HFFc6 (cell line): ENCODE measurements around the gene NKD1. TPM values are rescaled to one million over a fixed set of nuclear protein-coding genes. Genes with fewer than 3 reads are reported as not detected.

Experiments
- DNase-seq: peaks from one replicate; pipeline ENCODE4 v3.0.0-alpha.2; 2018
- H3K27ac Mint-ChIP-seq: 2 replicates; pipeline ENCODE4 v1.8.0; 2020; ENCODE audit warnings: mild to moderate bottlenecking, mixed read lengths
- H3K27me3 Mint-ChIP-seq: 2 replicates; pipeline ENCODE4 v1.8.0; 2021; ENCODE audit warnings: mild to moderate bottlenecking, moderate library complexity, mixed read lengths; ENCODE audit not compliant: insufficient read depth
- H3K36me3 Mint-ChIP-seq: 2 replicates; pipeline ENCODE4 v1.8.0; 2021; ENCODE audit warnings: low read depth, mixed read lengths
- H3K4me1 Mint-ChIP-seq: 2 replicates; pipeline ENCODE4 v1.8.0; 2020; ENCODE audit warnings: low read depth, mixed read lengths
- H3K4me3 Mint-ChIP-seq: 2 replicates; pipeline ENCODE4 v1.8.0; 2020; ENCODE audit warnings: mild to moderate bottlenecking, moderate library complexity, mixed read lengths
- H3K9me3 Mint-ChIP-seq: 2 replicates; pipeline ENCODE4 v1.8.0; 2020; ENCODE audit warnings: mild to moderate bottlenecking, mixed read lengths
- total RNA-seq, 6 experiments: library from RNA; stranded (reverse); fragmentation: NEBNext Ultra II Directional; extraction: Animal tissue kit (Norgen Biotek cat#: 25700); gene quantifications; 2 replicates in 1 of 6; 3 replicates in 5 of 6; pipeline ENCODE4 v1.2.3, GENCODE V29; 2021
- TF ChIP-seq, protein P1 (sequence below): fragments of 200-600 bp; sonication (generic); IDR thresholded peaks from 2 replicates; pipeline ENCODE4 v1.5.0; 2021; ENCODE audit warnings: antibody characterized with exemption, mild to moderate bottlenecking

NKD1 gene
- total RNA-seq, 6 experiments from 2014 or later: not detected

DNA sequence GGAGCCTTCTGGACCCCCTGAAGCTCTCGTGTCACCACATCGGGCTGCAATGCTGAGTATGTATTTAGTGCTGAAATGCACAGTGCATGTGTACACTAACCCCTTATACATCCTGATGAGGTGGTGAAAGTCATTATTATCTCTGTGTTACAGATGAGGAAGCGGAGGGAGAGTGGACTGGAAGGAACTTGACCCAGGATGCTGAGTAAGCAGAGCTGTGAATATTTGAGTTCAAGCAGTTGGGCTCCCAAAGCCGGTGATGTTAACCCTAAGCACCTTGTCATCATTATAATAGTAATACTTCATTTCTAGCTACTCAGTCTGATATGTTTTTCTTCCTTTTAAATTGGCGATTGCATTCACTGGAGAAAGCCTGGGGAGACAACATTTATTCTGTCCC is 25.9 kb upstream of the NKD1 start:
- no peaks in the 10 kb centered on the region for H3K4me1 Mint-ChIP-seq
- DNase-seq: no peak
- H3K36me3 Mint-ChIP-seq: no peaks in the 10 kb centered on the region
- no peak overlapping the region for H3K4me3 Mint-ChIP-seq
- TF ChIP-seq, protein P1, sequence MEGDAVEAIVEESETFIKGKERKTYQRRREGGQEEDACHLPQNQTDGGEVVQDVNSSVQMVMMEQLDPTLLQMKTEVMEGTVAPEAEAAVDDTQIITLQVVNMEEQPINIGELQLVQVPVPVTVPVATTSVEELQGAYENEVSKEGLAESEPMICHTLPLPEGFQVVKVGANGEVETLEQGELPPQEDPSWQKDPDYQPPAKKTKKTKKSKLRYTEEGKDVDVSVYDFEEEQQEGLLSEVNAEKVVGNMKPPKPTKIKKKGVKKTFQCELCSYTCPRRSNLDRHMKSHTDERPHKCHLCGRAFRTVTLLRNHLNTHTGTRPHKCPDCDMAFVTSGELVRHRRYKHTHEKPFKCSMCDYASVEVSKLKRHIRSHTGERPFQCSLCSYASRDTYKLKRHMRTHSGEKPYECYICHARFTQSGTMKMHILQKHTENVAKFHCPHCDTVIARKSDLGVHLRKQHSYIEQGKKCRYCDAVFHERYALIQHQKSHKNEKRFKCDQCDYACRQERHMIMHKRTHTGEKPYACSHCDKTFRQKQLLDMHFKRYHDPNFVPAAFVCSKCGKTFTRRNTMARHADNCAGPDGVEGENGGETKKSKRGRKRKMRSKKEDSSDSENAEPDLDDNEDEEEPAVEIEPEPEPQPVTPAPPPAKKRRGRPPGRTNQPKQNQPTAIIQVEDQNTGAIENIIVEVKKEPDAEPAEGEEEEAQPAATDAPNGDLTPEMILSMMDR: no peak
- H3K9me3 Mint-ChIP-seq: no peaks in the 10 kb centered on the region; the same call in 1 of the 2 replicates
- no peak overlapping the region for H3K27ac Mint-ChIP-seq
- H3K27me3 Mint-ChIP-seq: peaks cover 5% of the 10 kb centered on the region

DNA sequence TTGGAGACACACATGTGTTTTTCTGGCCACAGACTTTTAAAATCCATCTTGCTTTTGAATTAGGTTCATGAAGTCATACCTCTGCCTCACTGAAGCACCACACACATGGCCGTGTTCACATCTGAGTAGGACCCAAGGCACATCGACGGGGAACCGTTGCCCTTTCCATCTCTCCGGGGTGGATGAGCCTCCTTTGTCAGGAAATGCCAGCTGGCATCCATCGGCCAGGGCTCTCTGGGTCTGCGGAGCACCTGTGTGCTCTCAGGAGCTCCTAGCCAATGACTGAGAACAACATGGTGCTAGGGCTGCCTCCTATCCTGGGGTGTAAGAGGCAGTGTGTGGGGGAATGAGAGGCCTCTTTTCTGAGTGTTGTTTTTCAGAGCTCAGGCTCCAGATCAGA is 24.5 kb upstream of the NKD1 start:
- Mint-ChIP-seq H3K27me3 (peaks cover 7% of the 10 kb centered on the region), H3K36me3 (no peaks in the 10 kb centered on the region), H3K9me3 (no peaks in the 10 kb centered on the region), H3K4me1 (no peaks in the 10 kb centered on the region), H3K27ac (no peak overlapping the region), H3K4me3 (no peak overlapping the region)
- TF ChIP-seq, protein P1: no peak
- DNase-seq: no peak

DNA sequence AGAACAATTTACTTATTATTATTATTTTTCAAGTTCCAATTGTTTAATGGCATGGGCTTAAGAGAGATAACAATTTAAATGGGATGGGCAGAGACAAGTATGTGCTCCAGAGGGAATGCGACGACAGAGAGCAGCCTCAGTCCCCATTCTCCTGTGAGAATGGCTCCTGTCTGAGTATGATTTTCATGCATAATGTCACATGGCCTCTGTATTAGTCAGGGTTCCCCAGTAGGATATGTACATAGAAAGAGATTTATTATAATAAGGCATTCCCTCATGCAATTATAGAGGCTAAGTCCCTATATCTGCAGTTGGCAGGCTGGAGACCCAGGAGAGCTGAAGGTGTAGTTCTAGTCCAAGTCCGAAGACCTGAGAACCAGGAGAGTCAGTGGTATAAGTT is 22.9 kb upstream of the NKD1 start:
- TF ChIP-seq, protein P1: no peak
- H3K9me3 Mint-ChIP-seq: peaks cover 5% of the 10 kb centered on the region; the same call in 1 of the 2 replicates
- no peak for DNase-seq
- no peaks in the 10 kb centered on the region for H3K36me3 Mint-ChIP-seq
- H3K27ac Mint-ChIP-seq: no peak overlapping the region
- no peaks in the 10 kb centered on the region for H3K4me1 Mint-ChIP-seq
- H3K27me3 Mint-ChIP-seq: peaks cover 10% of the 10 kb centered on the region
- no peak overlapping the region for H3K4me3 Mint-ChIP-seq

DNA sequence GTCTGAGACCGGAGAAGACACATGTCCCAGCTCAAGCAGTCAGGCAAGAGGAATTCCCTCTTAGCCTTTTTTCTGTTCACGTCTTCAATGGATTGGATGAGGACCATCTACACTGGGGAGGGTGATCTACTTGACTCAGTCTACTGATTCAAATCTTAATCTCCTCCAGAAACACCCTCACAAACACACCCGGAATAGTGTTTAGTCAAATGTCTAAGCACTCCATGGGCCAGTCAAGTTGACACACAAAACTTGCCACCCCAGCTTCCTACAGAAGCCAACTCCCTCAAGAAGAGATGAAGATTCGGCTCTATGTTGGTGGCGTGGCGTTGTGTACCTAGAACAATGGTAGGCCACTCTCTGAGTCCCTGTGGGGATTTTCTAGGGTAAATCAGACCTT is 22.5 kb upstream of the NKD1 start:
- Mint-ChIP-seq H3K36me3 (no peaks in the 10 kb centered on the region), H3K4me1 (no peaks in the 10 kb centered on the region), H3K4me3 (no peak overlapping the region), H3K27ac (no peak overlapping the region), H3K9me3 (peaks cover 6% of the 10 kb centered on the region; the same call in 1 of the 2 replicates), H3K27me3 (peaks cover 10% of the 10 kb centered on the region)
- TF ChIP-seq, protein P1: no peak
- no peak for DNase-seq

DNA sequence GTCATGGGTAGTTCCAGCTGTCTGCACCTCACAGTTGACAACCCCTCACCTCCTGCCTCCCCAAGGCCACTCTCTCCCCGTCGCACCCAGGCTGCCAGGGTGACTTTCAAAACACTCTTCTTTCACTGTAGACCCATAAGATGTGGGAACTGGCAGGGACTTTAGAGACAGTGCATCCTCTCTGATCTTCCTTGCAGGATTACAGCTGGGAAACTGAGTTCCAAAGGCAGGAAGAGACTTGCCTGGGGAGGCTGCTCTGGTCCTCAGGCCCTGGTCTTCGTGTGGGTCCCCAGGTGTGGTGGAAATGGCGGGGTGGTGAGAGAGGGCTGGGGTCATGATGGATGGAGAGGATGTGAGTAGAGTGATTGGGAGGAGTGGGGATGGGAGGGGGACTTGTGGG is 21.9 kb upstream of the NKD1 start:
- H3K27me3 Mint-ChIP-seq: peaks cover 10% of the 10 kb centered on the region
- peaks cover 6% of the 10 kb centered on the region; the same call in 1 of the 2 replicates for H3K9me3 Mint-ChIP-seq
- TF ChIP-seq, protein P1: no peak
- no peak overlapping the region for H3K27ac Mint-ChIP-seq
- no peak overlapping the region for H3K4me3 Mint-ChIP-seq
- H3K4me1 Mint-ChIP-seq: no peaks in the 10 kb centered on the region
- no peak for DNase-seq
- no peaks in the 10 kb centered on the region for H3K36me3 Mint-ChIP-seq

DNA sequence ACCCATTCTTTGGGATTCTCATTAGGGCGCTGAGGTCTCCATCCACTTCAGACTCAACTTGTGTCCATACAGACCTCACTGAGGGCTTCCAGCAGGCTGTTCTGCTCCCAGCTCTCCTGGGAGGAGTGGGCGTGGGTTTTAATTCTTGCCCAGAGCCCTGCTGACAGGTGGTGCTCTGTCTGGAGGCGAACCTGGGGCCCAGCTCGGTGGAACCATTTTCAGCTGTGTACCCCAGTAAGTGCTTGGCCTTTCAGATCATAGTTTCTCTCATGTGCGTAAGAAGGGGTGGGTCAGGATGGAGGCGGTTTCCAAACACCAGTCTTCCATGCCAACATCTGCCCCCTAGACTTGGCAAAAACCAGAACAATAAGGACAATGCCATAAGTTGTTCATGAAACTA is 21.4 kb upstream of the NKD1 start:
- no peaks in the 10 kb centered on the region for H3K4me1 Mint-ChIP-seq
- TF ChIP-seq, protein P1: no peak
- no peak overlapping the region for H3K27ac Mint-ChIP-seq
- H3K9me3 Mint-ChIP-seq: peaks cover 6% of the 10 kb centered on the region; the same call in 1 of the 2 replicates
- DNase-seq: no peak
- H3K4me3 Mint-ChIP-seq: no peak overlapping the region
- peaks cover 10% of the 10 kb centered on the region for H3K27me3 Mint-ChIP-seq
- H3K36me3 Mint-ChIP-seq: no peaks in the 10 kb centered on the region
